GM12892 (cell line): Measurements from ENCODE around the gene TBCB.

Experiments used
- POLR2A ChIP-seq: IDR thresholded peaks from 2 replicates; pipeline ENCODE4 v1.6.1; 2011; ENCODE audit warnings: low read depth, low read length, control low read depth
- POLR2AphosphoS5 ChIP-seq: IDR thresholded peaks from 2 replicates; pipeline ENCODE4 v1.6.1; 2011; ENCODE audit warnings: low read depth, low read length, control low read depth
- TAF1 ChIP-seq: IDR thresholded peaks from 2 replicates; pipeline ENCODE4 v1.6.1; 2011; ENCODE audit warnings: low read depth, mild to moderate bottlenecking, control low read depth, low read length, borderline replicate concordance

DNA sequence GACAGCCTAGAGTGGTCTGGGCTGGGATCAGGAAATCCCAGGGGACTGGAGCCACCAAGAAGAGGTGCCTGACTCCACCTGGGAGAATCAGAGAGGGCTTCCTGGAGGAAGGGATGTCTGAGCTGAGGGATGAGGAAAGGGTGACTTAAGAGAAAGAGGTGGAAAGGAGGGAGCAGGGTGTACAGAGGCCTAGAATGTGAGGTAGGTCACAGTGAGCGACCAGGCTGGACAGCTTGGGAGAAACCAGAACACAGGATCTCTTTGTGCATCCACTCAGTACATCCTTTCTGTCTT is 1.0 kb downstream of the TBCB start:
- TF ChIP-seq POLR2A = no peak
- no peak for TF ChIP-seq POLR2AphosphoS5
- no peak for TF ChIP-seq TAF1
